ENCODE data around the gene RIOK1. TPM values are rescaled to one million over a fixed set of nuclear protein-coding genes. Genes with fewer than 3 reads are reported as not detected.

Gene RIOK1
- total RNA-seq, 1 experiment from 2014 or later, result 27.3 TPM

Other genes with a start within 250 kb of the RIOK1 start
- gene SSR1, start 76.6 kb upstream of the RIOK1 start, total RNA-seq (2014; rRNA removed; shearing (Covaris generic)), result 49.6 and 55.3 TPM in 2 replicates
- 0.11 and 0.21 TPM in 2 replicates for gene CAGE1, start 66 bp upstream of the RIOK1 start, total RNA-seq (2014; rRNA removed; shearing (Covaris generic))
- 33.9 and 58.0 TPM in 2 replicates for gene DSP, start 151.9 kb downstream of the RIOK1 start, total RNA-seq (2014; rRNA removed; shearing (Covaris generic))
- gene SNRNP48, start 200.4 kb downstream of the RIOK1 start, total RNA-seq (2014; rRNA removed; shearing (Covaris generic)), result 12.2 and 18.9 TPM in 2 replicates

Data from H7 (cell line).